Measurements from ENCODE around the gene PTCD3.

The PTCD3 gene

DNA sequence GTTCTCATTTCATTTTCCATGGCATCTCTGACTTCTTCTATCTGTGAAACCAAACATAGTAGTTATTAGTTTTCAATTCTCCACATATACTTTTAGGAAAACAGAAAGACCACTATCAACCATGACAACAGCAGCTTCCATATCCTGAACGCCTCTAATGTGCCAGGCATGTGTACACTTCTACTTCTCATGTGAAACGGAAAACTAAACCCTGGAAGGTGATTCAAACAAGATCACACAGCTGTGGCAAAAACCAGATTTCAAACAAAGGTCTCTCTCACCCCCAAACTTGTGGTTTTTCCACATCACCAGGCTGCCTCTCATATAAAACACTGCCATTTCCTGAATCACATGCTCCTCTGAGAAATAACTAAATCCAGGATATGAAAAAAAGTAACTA is 41.8 kb downstream of the PTCD3 start:
- Histone ChIP-seq H2AFZ (ENCODE audit: low read depth) (no peak overlapping the region), H3K36me3 (ENCODE audit: insufficient read depth) (peaks cover 24% of the 10 kb centered on the region; the same call in 1 of the 2 replicates), H3K9ac (no peak overlapping the region), H3K4me2 (no peak overlapping the region), H3K27ac (no peak overlapping the region), H4K20me1 (ENCODE audit: insufficient read depth) (no peaks in the 10 kb centered on the region), H3K27me3 (ENCODE audit: insufficient read depth, low read depth) (no peaks in the 10 kb centered on the region), H3K79me2 (ENCODE audit: insufficient read depth, low read depth) (no peaks in the 10 kb centered on the region), H3K4me1 (ENCODE audit: low read depth, poor library complexity, severe bottlenecking) (no peaks in the 10 kb centered on the region), H3K4me3 (IDR thresholded peaks at IDR 0.05; ENCODE audit: insufficient read depth, low read depth, low read length) (no peak overlapping the region)
- TF ChIP-seq, protein P1, sequence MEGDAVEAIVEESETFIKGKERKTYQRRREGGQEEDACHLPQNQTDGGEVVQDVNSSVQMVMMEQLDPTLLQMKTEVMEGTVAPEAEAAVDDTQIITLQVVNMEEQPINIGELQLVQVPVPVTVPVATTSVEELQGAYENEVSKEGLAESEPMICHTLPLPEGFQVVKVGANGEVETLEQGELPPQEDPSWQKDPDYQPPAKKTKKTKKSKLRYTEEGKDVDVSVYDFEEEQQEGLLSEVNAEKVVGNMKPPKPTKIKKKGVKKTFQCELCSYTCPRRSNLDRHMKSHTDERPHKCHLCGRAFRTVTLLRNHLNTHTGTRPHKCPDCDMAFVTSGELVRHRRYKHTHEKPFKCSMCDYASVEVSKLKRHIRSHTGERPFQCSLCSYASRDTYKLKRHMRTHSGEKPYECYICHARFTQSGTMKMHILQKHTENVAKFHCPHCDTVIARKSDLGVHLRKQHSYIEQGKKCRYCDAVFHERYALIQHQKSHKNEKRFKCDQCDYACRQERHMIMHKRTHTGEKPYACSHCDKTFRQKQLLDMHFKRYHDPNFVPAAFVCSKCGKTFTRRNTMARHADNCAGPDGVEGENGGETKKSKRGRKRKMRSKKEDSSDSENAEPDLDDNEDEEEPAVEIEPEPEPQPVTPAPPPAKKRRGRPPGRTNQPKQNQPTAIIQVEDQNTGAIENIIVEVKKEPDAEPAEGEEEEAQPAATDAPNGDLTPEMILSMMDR (conservative IDR thresholded peaks at IDR 0.05; ENCODE audit: low read depth, low read length): no peak

DNA sequence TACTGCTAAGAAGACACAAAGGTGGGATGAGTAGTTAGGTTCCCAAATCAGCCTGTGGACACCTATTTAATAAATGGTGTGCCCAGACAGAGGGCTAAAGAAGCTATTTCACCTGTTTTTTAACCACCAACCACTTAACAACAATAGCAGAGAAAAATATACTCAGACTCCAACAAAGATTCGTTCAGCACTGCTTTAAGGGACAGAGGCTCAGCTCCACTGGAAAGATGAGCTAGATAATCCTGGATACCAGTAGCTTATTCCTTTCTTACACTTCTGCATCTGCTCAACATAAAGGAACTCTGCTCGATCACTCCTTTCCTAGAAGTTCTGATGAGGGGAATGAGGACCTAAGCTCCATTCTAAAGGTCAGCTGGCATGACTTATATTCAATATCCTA is 44.5 kb downstream of the PTCD3 start:
- Histone ChIP-seq H2AFZ (ENCODE audit: low read depth) (no peak overlapping the region), H3K27me3 (ENCODE audit: insufficient read depth, low read depth) (no peaks in the 10 kb centered on the region), H3K9ac (no peak overlapping the region), H3K36me3 (ENCODE audit: insufficient read depth) (peaks cover 24% of the 10 kb centered on the region; the same call in 1 of the 2 replicates), H3K4me2 (no peak overlapping the region), H4K20me1 (ENCODE audit: insufficient read depth) (no peaks in the 10 kb centered on the region), H3K27ac (no peak overlapping the region), H3K79me2 (ENCODE audit: insufficient read depth, low read depth) (no peaks in the 10 kb centered on the region), H3K4me3 (IDR thresholded peaks at IDR 0.05; ENCODE audit: insufficient read depth, low read depth, low read length) (no peak overlapping the region), H3K4me1 (ENCODE audit: low read depth, poor library complexity, severe bottlenecking) (no peaks in the 10 kb centered on the region)
- TF ChIP-seq, protein P1 (conservative IDR thresholded peaks at IDR 0.05; ENCODE audit: low read depth, low read length): no peak

DNA sequence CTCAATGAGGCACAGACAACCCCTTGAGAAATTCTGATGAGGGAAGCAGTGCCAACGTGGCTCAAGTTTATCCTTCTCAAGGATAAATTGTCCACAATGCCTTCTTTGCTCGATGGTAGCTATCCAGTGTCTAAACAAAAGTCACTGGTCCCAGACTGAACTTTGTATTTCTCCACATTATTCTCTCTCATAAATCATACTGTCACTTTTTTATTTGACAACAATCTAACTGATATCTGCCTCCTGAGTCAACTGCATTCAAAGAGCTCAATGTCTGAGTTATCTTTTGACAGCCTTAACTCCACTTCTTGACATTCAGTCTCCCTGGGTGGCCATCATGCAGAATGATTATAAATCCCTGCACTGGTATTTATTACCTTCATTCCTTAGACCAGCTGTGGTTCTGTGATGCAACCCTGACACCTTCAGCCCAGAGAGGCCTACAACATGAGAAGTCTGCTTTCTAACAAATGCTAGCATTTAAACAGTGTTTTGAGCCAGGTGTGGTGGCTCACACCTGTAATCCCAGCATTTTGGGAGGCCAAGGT is 51.0 kb downstream of the PTCD3 start:
- TF ChIP-seq, protein P1 (conservative IDR thresholded peaks at IDR 0.05; ENCODE audit: low read depth, low read length): no peak
- Histone ChIP-seq H3K36me3 (ENCODE audit: insufficient read depth) (peaks cover 17% of the 10 kb centered on the region; the same call in 1 of the 2 replicates), H3K27ac (no peak overlapping the region)

GRCh38 chr2:86158286-86158685 is 52.3 kb downstream of the PTCD3 start:
- TF ChIP-seq, protein P1 (conservative IDR thresholded peaks at IDR 0.05; ENCODE audit: low read depth, low read length): no peak
- Histone ChIP-seq H2AFZ (ENCODE audit: low read depth) (no peak overlapping the region), H3K27me3 (ENCODE audit: insufficient read depth, low read depth) (no peaks in the 10 kb centered on the region), H3K9ac (no peak overlapping the region), H3K27ac (no peak overlapping the region), H3K79me2 (ENCODE audit: insufficient read depth, low read depth) (no peaks in the 10 kb centered on the region), H4K20me1 (ENCODE audit: insufficient read depth) (no peaks in the 10 kb centered on the region), H3K4me1 (ENCODE audit: low read depth, poor library complexity, severe bottlenecking) (no peaks in the 10 kb centered on the region), H3K4me2 (no peak overlapping the region), H3K36me3 (ENCODE audit: insufficient read depth) (peaks cover 17% of the 10 kb centered on the region; the same call in 1 of the 2 replicates), H3K4me3 (IDR thresholded peaks at IDR 0.05; ENCODE audit: insufficient read depth, low read depth, low read length) (no peak overlapping the region)

More for the DNA sequence above, 51.0 kb downstream of the PTCD3 start:
- Histone ChIP-seq H3K4me1 (ENCODE audit: low read depth, poor library complexity, severe bottlenecking) (no peaks in the 10 kb centered on the region), H4K20me1 (ENCODE audit: insufficient read depth) (no peaks in the 10 kb centered on the region), H3K27me3 (ENCODE audit: insufficient read depth, low read depth) (no peaks in the 10 kb centered on the region), H2AFZ (ENCODE audit: low read depth) (no peak overlapping the region), H3K4me2 (no peak overlapping the region), H3K9ac (no peak overlapping the region), H3K4me3 (IDR thresholded peaks at IDR 0.05; ENCODE audit: insufficient read depth, low read depth, low read length) (no peak overlapping the region), H3K79me2 (ENCODE audit: insufficient read depth, low read depth) (no peaks in the 10 kb centered on the region)

Measured in KMS-11 (cell line).